ENCODE data around the gene SMIM23.

DNA sequence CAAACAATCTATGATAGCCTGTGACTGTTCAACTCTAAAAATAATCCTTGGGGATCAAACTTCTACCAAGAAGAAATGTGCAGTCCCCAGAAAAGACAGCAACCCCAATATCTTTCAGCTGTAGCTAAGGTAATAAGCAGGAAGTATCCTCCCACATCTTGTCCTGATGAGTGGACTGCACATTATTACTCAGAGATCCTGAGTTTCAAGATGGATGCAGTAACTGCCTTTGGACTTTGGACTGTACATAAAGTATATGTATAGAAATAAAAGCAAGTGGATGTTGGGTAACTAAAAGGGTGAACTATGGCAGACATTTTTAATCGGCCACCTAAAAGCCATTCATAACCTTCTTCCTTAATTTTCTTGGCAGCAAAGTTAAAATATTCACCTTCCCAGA lies 45.1 kb downstream of the SMIM23 start:
- TF ChIP-seq MAZ (IDR thresholded peaks at IDR 0.05; ENCODE audit: borderline replicate concordance, low read depth, low read length) (no peak), RAD21 (conservative IDR thresholded peaks at IDR 0.05 in 1 of 2, IDR thresholded peaks at IDR 0.05 in 1 of 2) (no peak), MAFK (IDR thresholded peaks at IDR 0.05; ENCODE audit: partially characterized antibody) (no peak), KDM1A (IDR thresholded peaks at IDR 0.05; ENCODE audit: low read depth) (no peak), RFX5 (IDR thresholded peaks at IDR 0.05) (no peak)
- TF ChIP-seq, protein P1, sequence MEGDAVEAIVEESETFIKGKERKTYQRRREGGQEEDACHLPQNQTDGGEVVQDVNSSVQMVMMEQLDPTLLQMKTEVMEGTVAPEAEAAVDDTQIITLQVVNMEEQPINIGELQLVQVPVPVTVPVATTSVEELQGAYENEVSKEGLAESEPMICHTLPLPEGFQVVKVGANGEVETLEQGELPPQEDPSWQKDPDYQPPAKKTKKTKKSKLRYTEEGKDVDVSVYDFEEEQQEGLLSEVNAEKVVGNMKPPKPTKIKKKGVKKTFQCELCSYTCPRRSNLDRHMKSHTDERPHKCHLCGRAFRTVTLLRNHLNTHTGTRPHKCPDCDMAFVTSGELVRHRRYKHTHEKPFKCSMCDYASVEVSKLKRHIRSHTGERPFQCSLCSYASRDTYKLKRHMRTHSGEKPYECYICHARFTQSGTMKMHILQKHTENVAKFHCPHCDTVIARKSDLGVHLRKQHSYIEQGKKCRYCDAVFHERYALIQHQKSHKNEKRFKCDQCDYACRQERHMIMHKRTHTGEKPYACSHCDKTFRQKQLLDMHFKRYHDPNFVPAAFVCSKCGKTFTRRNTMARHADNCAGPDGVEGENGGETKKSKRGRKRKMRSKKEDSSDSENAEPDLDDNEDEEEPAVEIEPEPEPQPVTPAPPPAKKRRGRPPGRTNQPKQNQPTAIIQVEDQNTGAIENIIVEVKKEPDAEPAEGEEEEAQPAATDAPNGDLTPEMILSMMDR (IDR thresholded peaks at IDR 0.05), result no peak

All from A549 (cell line).